Transverse colon (tissue), 4 donors: ENCODE data around the gene TEDC1.

Experiments used
- POLR2A ChIP-seq: fragments of 450-650 bp; IDR thresholded peaks from one replicate; pipeline ENCODE4 v1.6.1; 2016; ENCODE audit warnings: antibody characterized with exemption, mild to moderate bottlenecking, moderate library complexity
- POLR2AphosphoS5 ChIP-seq, 3 donors: sonication (generic); formaldehyde crosslinking; IDR thresholded peaks; one replicate each; pipeline ENCODE4 v1.6.1; 2016; ENCODE audit warnings: antibody characterized with exemption in 3 of 3
- TF ChIP-seq, protein P1 (sequence below), 5 experiments: fragments of 200-600 bp in 3 of 5; fragments of 450-650 bp in 2 of 5; sonication (generic) in 3 of 5; IDR thresholded peaks; 1 replicate in 2 of 5; 2 replicates in 3 of 5; pipeline ENCODE4 v1.5.1; 2016 to 2017; ENCODE audit warnings: antibody characterized with exemption in 5 of 5, inconsistent platforms in 3 of 5, mild to moderate bottlenecking in 2 of 5, moderate library complexity in 1 of 5

DNA sequence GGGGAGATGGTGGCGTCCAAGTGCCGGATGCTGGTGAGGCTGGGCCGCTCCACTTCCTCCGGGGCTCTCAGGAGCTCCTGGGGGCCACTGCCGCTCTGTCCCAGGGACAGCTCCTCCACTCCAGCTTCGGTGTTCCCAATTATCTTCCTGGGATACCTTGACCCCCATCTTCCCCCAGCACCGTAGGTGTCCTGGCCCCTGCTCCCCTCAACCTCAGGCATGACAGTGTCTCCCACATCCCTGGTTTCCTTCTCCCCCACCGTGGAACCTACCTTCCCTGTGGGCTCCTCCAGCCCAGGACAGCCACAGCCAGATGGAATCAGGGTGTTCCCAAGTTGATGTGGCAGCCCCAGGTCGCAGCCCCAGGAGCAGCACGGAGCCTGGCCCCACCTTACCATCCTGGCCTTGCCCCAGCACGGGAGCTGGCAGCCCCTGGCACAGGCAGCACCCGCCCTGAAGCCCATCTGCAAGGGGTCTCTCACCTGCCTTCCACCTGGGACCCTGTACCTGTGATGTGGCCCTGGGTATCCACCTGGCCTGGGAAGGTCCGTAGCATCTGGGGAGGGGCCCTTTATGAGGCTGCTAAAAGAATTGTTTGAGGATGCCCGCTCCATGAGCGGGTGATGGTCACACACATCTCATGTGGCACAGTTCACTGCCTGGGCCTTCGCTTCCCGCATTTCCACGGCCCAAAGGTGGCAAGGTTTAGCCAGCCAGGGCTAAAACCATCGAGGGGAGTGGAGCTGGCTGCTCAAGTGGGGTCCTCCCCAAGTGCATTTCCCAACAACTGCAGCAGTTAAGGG lies 39.4 kb downstream of the TEDC1 start:
- TF ChIP-seq, protein P1, sequence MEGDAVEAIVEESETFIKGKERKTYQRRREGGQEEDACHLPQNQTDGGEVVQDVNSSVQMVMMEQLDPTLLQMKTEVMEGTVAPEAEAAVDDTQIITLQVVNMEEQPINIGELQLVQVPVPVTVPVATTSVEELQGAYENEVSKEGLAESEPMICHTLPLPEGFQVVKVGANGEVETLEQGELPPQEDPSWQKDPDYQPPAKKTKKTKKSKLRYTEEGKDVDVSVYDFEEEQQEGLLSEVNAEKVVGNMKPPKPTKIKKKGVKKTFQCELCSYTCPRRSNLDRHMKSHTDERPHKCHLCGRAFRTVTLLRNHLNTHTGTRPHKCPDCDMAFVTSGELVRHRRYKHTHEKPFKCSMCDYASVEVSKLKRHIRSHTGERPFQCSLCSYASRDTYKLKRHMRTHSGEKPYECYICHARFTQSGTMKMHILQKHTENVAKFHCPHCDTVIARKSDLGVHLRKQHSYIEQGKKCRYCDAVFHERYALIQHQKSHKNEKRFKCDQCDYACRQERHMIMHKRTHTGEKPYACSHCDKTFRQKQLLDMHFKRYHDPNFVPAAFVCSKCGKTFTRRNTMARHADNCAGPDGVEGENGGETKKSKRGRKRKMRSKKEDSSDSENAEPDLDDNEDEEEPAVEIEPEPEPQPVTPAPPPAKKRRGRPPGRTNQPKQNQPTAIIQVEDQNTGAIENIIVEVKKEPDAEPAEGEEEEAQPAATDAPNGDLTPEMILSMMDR (IDR thresholded peaks at IDR 0.05), result no peak
- TF ChIP-seq POLR2AphosphoS5 (IDR thresholded peaks at IDR 0.05) (no peak), POLR2A (no peak)
